Left kidney (tissue), 2 donors: Measurements from ENCODE around the gene DPP6. TPM values are rescaled to one million over a fixed set of nuclear protein-coding genes. Genes with fewer than 3 reads are reported as not detected.
"Not testable (repeated sequence)": the region's sequence is repeated elsewhere in the genome, so short reads cannot be mapped to it uniquely, and the experiment has no call there.

Experiments
- DNase-seq: peaks from one replicate; pipeline ENCODE4 v3.0.0-alpha.2; 2013
- polyA plus RNA-seq: library from polyadenylated mRNA; unstranded; fragments of 120-200 nt; gene quantifications from one replicate; pipeline ENCODE4 v1.2.1, GENCODE V29; 2013; ENCODE audit not compliant: insufficient read length

The DPP6 gene
- polyA plus RNA-seq, 1 donor, result 44.9 TPM

DNA sequence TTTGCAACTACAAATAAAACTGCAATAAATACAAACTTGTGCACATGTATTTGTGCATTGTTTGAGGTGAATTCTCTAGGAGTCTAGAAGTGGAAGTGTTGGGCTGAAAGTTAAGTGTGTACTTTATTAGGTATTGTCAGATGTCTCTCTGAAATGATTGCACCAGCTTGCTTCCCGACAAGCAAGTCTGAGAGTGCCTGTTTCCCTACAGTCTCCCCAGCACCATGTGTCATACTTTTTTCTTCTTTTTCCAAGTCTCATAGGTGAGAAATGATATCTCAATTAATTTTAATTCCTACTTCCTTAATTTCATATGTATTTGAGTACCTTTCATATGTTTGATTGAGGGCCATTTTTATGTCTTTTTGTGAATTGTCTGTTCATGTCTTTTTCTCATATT, 614.6 kb downstream of the DPP6 start:
- no peak for DNase-seq

DNA sequence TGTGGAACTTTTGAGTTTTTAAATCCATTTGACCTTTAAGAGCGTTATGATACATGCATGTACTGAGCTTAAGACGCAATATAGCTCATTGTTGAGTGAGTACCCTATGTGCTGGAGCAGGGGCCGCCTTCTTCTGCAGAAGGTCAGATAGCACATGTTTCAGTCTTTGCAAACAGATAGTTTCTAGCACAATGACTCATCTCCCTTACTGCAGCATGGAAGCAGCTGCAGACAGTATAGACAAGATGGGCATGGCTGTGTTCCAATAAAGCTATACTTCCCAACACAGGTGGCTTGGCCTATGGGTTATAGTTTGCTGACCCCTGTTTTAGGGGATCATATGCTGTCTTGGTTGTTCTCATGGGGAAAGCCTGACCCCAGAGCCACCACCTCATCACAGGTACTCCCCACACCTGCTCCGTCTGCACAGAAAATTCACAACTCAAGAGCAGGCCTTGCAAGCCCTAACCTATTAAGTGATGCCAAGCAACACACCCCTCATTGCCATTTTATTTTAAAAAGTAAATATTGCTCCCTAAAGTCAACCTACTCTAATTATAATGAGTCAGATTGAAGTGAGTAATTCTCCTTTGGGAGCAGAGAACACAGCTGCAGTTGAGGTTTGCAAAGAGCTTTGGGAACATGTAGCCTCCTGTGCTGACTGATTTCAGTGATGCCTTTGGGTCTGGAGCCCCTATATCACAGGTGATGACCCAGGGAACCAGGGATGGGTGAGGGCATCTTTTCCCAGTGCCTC, 620.6 kb downstream of the DPP6 start:
- DNase-seq, result no peak

DNA sequence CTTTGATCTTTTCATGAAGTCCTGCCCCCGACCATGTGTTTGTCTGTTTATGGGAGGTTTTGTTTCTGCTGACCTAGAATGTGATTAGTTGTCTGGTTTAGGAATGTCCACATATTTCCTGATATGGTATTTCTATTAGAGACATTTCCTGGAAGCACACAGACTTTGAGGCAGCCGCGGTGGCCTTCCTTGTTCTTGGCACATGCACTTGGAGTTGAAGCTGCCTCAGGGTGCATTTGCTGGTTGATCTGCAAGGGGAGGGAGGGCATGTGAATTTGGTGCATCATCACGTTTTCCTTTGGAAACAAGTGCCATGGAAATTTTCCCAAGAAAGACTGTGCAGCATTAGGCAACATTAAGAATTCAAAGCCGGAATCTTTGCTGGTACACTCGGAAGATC, 622.0 kb downstream of the DPP6 start:
- no peak for DNase-seq

DNA sequence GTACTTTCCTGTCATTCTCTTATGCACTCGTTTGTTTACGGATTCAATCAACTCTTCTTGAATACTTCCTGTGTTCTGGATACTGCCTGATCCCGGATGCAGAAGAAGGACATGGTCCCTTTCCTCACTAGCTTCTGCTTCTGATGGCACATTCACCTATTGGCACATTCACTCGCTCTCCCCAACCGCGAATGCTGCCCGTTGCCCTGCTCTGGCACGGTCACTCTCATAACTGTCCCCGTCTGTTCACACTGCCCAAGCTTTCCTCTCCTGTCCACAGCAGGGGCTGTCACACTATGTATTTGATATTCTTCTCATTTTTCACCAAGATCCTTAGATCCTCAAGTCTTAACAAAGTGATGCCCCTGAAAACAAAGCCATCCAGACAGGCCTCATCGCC, 623.4 kb downstream of the DPP6 start:
- DNase-seq, result no peak

DNA sequence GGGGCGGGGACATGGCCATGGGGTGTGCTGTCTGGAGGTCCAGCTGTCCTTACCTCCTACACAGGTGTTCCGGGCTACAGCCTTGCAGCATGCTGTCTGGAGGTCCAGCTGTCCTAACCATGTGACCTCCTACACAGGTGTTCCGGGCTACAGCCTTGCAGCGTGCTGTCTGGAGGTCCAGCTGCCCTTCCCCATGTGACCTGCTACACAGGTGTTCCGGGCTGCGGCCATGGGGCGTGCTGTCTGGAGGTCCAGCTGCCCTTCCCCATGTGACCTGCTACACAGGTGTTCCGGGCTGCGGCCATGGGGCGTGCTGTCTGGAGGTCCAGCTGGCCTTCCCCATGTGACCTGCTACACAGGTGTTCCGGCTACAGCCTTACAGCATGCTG, 623.8 kb downstream of the DPP6 start:
- not testable (repeated sequence) for DNase-seq

DNA sequence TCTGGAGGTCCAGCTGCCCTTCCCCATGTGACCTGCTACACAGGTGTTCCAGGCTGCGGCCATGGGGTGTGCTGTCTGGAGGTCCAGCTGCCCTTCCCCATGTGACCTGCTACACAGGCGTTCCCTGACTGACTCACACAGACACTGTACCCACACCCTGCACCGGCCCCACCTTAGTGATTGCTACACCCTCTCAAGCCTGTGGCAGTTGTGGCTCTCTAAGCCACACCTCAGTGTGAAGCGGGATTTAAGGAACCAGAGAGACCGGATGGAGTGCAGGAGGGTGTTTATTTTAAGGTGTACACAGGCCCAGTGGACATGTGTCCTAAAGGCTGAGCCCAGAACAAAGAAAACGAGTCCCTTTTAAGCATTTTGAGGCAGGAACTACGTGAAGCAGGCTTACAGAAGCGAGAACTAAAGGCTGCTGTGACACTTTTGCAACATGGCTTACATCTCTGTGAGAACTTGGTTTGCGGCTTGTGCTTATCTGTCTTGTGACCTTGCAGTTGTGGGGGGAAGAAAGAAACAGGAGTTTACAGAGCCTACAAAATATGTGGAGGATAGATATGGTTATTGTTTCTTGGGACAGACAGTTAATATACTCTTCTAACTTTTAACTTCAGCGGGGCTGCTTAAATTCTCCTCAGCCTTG, 624.4 kb downstream of the DPP6 start:
- DNase-seq, result no peak

DNA sequence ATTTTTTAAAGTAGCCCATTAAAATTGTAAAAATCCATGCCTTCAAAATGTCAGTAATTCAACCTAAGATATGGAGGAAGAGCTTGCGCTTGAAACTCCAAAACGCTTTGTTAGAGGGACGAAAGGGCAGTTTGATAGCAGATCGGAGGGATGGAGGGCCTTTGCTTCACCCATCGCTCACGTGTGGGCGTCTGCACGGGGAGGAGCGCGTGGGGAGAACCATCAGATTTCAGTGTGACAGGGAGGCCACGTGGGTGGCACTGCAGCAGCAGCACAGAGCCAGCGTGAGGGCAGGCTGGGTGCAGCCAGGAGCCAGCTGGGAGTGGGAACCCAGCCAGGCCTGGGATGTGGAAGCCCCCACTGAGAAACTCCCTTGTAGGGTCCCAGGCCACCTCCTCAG, 625.3 kb downstream of the DPP6 start:
- no peak for DNase-seq

DNA sequence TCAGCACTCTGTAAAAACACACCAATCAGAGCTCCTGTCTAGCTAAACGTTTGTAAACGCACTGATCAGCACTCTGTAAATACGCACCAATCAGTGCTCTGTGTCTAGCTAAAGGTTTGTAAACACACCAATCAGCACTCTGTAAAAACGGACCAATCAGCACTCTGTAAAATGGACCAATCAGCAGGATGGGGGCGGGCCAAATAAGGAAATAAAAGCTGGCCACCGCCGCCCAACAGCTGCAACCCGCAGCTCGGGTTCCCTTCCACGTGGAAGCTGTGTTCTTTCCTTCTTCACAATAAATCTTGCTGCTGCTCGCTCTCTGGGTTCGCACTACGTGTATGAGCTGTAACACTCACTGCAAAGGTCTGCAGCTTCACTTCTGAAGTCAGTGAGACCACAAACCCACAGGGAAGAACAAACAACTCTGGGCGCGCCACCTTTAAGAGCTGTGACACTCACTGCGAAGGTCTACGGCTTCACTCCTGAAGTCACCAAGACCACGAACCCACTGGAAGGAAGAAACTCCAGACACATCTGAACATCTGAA, 625.9 kb downstream of the DPP6 start:
- not testable (repeated sequence) for DNase-seq

DNA sequence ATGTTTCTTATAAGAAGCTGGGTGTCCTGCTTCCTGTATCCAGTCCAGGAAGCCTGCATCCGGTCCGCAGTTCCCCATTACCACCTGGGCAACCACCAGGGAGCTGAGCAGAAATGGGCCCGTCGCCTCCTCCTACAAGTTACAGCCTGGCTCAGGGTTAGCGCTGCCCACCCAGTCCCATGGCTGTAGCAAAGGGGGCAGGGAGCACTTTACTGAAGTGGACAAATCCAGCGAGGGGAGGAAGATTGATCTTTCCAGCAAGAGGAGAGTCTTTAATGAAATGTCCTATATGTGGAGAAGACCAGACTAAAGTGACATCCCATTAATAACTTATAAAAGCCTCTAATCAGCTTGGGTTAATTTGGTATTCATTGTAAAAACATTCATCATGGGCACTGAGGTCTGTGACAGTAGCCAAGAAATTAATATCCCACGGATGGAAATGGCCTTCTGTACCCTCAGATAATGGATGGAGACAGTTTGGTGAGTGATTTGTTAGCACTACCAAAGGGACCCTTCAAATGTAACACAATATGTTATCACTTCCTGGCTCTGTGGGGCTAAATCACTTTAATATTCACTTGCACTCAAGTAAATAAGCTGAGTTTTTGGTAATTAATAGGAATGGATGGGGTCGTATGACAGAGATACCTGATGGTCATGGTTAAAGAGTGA, 627.3 kb downstream of the DPP6 start:
- DNase-seq, result no peak

DNA sequence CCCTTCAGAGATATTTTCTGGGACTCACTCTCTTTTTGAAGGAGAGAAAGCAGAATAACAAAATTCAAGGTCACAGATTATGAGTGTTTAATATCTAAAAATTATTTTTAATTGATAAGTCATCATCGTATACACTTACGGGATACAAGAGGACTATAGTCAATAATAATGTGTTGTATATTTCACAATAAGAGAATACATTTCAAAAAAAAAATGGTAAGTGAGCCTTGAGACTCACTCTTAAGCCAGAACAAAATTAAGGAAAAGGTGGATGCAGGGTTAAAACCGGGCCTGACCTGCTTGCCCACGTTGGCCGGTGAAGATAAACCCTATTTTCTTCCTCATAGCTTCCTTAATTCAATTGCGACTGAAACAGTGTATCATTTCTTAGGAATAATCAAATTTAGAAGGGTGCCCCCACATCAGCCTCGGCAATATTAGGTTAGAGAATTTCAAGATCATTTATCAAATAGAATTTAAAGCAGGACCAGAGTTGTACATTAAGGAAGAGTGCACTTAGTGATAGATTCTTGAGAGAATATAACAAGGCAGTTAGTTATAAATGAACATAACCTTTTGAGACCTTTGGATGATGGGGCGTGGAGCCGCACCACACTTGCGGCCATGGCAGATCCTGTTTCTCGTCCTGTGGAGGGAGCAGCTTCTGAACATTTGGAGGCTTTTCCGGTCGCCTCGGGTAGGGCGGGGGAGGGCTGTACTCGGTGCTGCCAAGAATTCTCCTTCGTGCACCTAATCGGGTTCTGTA, 628.9 kb downstream of the DPP6 start:
- no peak for DNase-seq

DNA sequence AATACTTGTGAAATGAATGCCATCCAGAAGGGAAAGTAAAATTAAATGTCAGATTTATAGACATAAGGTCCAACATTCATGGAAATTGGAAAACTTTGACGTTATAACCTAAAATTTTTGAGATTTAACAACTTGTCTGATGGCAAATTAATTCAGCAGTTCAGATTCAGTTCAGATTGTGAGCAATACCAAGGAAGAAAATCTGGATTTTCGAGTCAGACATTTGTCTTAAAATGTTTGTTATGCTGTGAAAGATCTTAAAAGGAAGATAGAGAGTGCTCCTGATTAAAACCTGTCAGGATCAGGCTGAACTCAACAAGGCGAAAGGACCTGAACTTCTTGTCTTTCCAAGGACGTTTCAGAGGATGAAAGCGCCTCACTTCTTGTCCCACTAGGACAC, 629.8 kb downstream of the DPP6 start:
- DNase-seq, result no peak

DNA sequence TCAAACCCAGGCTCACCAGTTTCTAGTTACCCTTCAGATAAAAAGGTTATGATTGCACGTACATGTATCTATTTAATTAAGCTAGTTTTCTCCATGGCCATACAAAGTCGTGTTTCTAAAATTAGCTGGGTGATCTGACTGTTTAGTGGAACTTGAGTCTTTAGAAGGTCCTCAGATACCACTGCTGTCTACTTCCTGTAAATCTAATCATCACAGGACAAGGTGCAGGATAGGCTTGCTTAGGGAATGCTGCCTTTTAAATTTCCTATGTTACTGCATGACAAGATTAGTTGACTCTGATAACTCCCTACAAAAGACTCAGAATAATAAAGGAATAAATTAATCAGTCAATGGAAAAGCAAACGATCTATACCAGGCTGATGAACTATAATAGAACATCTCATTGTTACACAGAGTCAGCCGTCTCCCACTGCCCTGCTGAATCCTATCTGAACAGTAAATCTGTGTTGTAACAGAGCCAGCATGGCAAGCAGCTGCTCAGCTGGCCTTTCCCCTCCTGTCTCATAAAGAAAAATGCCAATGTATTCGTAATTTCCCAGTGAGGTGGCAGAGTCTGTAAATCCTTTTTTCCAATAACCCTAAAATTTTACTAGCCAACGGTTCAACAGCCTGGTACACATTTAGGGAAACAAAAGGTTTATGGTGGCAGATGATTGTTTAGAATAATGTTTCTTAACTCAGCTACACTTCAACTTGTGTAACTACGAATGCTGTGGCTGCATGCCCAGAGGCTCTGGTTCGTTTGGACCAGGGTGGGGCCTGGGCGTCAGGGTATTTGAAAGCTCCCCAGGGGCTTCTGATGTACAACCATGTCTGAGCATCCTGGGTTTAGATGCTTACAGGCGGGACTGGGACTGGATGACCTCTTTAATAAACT, 632.7 kb downstream of the DPP6 start:
- DNase-seq, result no peak

DNA sequence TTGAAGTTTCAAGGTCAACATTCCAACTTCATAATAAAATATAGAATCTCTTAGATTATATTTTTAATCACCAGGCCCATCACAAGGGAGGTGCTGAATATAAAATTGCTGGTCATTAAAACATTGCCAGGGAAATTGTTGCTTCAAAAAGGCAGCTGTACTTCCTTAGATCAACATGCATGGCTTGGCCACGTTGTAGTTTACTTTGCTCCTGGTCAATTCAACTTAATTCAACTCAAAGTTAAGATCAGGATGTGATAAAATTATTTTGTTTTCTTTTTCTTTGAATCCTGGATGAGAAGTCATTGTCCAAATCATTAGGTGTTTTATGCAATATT, 633.3 kb downstream of the DPP6 start:
- no peak for DNase-seq

DNA sequence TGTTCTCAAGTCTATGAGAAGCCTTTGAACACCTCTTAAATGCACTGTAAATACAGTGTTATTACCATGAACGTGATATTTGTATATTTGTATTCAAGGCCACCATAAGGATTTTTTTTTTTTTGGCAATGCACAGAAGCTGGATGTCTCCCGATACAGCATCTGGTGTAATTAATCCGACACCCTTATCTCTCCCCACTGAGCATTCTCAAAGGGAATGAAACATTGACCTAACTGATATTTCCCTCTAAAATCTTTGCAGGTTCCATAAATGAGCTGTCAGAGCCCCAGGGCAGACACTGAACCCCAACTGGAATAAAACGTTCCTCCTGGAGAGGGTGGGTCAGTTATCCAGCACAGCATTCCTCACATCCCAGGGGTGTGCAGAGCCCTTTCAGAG, 634.1 kb downstream of the DPP6 start:
- DNase-seq, result no peak

DNA sequence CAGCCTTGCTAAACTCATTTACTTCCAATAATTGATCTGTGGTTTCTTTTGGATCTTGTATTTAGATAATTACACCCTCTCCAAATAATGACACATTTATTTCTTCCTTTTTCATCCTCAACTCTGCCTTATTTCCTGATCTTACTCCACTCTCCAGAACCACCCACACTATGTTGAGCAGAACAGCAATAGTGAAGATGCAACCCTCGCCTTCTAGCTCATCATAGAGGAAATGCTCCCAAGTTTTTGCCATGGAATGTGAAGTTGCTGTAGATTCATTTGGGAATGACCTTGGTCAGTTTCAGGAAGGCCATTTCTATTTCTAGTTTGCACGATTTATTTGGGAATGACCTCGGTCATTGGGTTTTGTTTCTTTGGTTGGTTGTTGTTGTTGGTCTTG, 636.8 kb downstream of the DPP6 start:
- no peak for DNase-seq

DNA sequence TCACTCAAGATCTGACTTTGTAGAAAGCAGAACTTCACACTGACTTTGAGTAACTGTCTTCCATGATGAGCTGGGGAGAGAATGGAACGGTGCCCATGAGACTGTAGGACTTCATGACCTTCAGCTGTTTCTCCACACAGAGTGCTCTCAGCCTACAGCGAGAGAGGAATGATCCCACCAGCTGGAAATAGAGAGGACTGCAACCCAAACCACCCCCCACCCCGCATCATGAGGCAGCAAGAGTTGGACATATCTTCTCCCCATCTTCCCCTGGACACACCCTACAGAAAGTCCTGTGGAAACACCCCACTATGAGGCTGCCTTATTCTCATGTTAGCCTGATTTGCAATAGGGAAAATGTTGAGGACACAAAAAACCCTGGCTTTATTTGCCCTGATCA, 638.2 kb downstream of the DPP6 start:
- DNase-seq, result no peak

DNA sequence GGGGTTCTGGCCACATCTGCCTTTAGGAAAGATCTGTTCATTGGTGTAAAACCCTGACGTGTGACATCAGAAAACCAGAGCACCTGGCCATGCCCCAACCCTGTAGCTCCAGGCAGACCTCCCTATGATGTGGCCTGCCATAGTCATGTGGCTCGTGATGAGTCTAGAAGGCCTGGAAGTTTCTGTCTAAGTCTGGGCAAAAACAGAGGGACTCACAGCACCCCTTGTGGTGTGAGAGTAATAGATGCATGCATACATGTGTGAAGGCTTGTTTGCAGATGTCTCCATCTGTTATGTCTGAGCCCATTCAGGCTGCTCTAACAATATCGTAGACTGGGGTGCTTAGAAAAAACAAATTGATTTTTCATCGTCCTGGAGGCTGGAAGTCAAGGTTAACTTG, 641.5 kb downstream of the DPP6 start:
- DNase-seq, result no peak

DNA sequence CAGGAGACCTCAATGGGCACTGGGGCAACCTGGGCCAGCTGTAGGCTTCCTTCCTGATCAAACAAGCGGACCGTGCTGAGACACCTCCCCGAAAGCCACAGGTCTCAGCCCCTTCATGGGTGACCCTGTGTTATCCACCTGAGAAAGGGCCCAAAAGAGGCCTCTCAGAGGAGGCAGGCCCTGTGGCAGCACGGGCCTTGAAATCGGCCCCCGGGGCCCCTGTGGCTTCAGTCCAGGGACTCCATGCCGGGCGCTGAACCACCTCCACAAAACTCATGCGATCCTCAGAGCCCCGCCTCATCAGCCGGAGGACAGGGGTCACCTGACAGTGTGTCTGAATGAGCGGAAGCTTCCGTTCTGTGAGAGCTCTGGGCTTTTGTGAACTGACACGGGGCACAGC, 643.6 kb downstream of the DPP6 start:
- no peak for DNase-seq

DNA sequence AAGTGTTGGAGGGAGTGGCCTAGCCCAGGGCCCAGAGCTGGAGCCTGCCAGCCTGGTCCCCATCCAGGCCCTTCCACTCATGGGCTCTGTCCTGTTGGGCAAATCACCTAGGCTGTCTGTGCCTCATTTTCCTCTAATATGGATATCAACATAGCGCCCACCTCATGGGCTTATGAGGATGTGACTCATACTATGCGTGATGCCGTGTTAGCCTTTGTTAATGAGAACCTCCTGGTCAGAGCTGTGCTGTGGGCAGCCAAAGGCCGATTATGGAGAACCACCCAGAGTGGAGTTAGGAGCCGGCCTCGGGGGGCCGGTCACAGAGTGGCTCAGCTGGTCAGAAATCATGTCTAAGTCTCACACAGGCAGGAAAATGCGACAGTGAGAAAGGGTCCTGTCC, 644.4 kb downstream of the DPP6 start:
- no peak for DNase-seq

DNA sequence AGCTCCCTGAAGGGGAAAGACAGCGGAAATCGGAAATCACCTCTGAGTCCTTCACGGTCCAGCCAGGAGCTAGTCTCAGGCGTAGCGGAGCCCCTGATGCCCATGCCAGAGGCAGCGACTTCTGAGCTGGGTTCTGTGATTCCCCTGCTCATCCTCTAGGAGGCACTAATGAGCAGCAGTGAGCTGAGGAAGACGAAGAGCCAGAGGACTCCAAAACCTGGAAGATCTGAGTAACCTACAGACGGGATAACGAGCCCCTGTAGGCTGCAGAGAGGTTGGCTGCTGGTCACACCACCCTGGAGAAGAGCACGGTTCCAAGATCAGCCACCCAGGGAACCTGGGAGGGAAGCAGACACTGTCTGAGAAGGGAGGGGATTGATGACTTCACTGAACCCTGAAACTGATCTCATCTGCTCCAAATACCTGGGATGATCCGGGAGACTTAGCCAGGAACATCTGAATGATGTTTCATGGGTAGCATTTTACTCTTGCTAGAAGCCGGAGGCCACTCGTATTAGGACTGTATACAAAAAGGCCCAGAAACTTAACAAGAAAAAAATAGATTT, 646.6 kb downstream of the DPP6 start:
- no peak for DNase-seq

DNA sequence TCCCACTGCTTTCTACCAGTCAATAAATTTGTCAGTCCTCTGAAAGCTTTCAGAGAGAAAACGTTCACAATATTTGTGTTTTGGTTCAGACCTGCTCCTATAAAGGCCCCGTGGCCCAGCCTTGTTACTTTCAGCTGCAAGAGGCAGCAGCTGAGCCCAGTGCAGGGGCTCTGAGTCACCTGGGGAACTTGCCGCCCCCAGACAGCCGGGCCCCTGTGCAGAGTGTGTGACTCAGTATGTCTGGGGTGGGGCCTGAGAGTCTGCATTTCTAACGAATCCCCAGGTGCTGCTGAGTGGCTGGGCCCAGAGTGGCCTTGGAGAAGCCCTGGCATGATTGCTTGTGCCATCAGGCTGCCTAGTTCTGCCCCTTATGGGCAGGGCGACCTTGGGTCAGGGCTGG, 647.2 kb downstream of the DPP6 start:
- no peak for DNase-seq
